Lung (tissue), 12 donors: ENCODE measurements around the gene ASB2. TPM values are rescaled to one million over a fixed set of nuclear protein-coding genes. Genes with fewer than 3 reads are reported as not detected.

ENCODE experiments used
- ATAC-seq: fragments of 200-7000 bp; cut with Tn5 transposase; one replicate; pipeline ENCODE4 v1.9.1; 2020; ENCODE audit warnings: moderate number of reproducible peaks; ENCODE audit not compliant: insufficient read depth, low FRiP score
- DNase-seq, 3 donors: peaks; one replicate each; pipeline ENCODE4 v3.0.0-alpha.2; 2013 to 2017
- H3K27ac ChIP-seq, 2 donors: one replicate each; pipeline ENCODE4 v1.5.1; 2013; ENCODE audit warnings: mild to moderate bottlenecking in 2 of 2, moderate library complexity in 2 of 2, control low read depth in 1 of 2, inconsistent platforms in 1 of 2, low read depth in 1 of 2, low read length in 1 of 2
- H3K27me3 ChIP-seq, 3 donors: one replicate each; pipeline ENCODE4 v1.5.1; 2013; ENCODE audit warnings: low read length in 2 of 3; ENCODE audit not compliant: control insufficient read depth in 3 of 3, insufficient read depth in 3 of 3
- H3K36me3 ChIP-seq, 4 donors: one replicate each; pipeline ENCODE4 v1.5.1; 2013; ENCODE audit warnings: low read length in 4 of 4, mild to moderate bottlenecking in 1 of 4, moderate library complexity in 1 of 4; ENCODE audit not compliant: control insufficient read depth in 4 of 4, insufficient read depth in 4 of 4
- H3K4me1 ChIP-seq, 5 donors: one replicate each; pipeline ENCODE4 v1.5.1; 2013; ENCODE audit warnings: low read length in 5 of 5, mild to moderate bottlenecking in 2 of 5, moderate library complexity in 1 of 5; ENCODE audit not compliant: control insufficient read depth in 5 of 5, insufficient read depth in 5 of 5
- H3K4me3 ChIP-seq: one replicate; pipeline ENCODE4 v1.5.1; 2013; ENCODE audit warnings: mild to moderate bottlenecking, control low read depth, moderate library complexity
- H3K9ac ChIP-seq, 2 donors: one replicate each; pipeline ENCODE4 v1.5.1; 2013; ENCODE audit warnings: low read length in 2 of 2, control low read depth in 1 of 2; ENCODE audit not compliant: insufficient read depth in 1 of 2
- H3K9me3 ChIP-seq, 4 donors: one replicate each; pipeline ENCODE4 v1.5.1; 2013; ENCODE audit warnings: low read length in 3 of 4, mild to moderate bottlenecking in 1 of 4, moderate library complexity in 1 of 4; ENCODE audit not compliant: control insufficient read depth in 4 of 4, insufficient read depth in 3 of 4
- CTCF ChIP-seq: IDR thresholded peaks from 2 replicates; pipeline ENCODE4 v1.5.1; 2012; ENCODE audit warnings: mild to moderate bottlenecking; ENCODE audit errors: control extremely low read depth, extremely low read depth
- WGBS, 2 donors: extraction: QIAGEN DNeasy Blood & Tissue Kit; methylation state at CpG; one replicate each; pipeline ENCODE4 v1.1.7; 2013; 5-methylcytosine and 5-hydroxymethylcytosine counted together
- polyA plus RNA-seq, 2 donors: library from polyadenylated mRNA; stranded (reverse); fragments of 200-250 nt; gene quantifications; one replicate each; pipeline ENCODE4 v1.2.1, GENCODE V29; 2013
- total RNA-seq, 2 donors: library from RNA; depleted of rRNA in 1 of 2; stranded (reverse); fragments of >200 nt in 1 of 2; gene quantifications; one replicate each; pipeline ENCODE4 v1.2.1, GENCODE V29; 2014 to 2021
- donor health status: control.
- donor health status: control.
- donor health status: Bipolar disorder and iron deficiency.
- donor health status: healthy.
- donor health status: DM: yes; HTN: yes; CAD: no.

The ASB2 gene
- total and polyA plus RNA-seq, 4 donors, result 1.8 to 3.7 (median 2.6) TPM

GRCh38 chr14:93965287-93965821 is 11.0 kb downstream of the ASB2 start:
- WGBS, 2 donors, result 71 to 89% methylated on average over 3 of the region's 3 CpGs
- ATAC-seq (peak; percentile 22), DNase-seq (no peak)
- Histone ChIP-seq H3K27ac (peak overlapping the region; percentile 32 to 67), H3K4me1 (peaks cover 0 to 15% (median 0%) of the 10 kb centered on the region in 5 donors), H3K27me3 (no peaks in the 10 kb centered on the region), H3K9me3 (no peaks in the 10 kb centered on the region), H3K4me3 (no peak overlapping the region), H3K36me3 (no peaks in the 10 kb centered on the region), H3K9ac (no peak overlapping the region)
- no peak for TF ChIP-seq CTCF

- 89 to 95% methylated on average over 3 of the region's 3 CpGs for WGBS, 2 donors
- DNase-seq, result no peak
- Histone ChIP-seq H3K9me3 (no peaks in the 10 kb centered on the region), H3K36me3 (no peaks in the 10 kb centered on the region), H3K27me3 (no peaks in the 10 kb centered on the region), H3K4me3 (no peak overlapping the region), H3K9ac (no peak overlapping the region), H3K27ac (peak overlapping the region in 1 of 2 donors; percentile 38), H3K4me1 (peaks cover 0 to 13% (median 0%) of the 10 kb centered on the region in 5 donors)
- no peak for TF ChIP-seq CTCF
- no peak for ATAC-seq
Observed at GRCh38 chr14:93964820-93965286, 11.5 kb downstream of the ASB2 start.

- H3K27ac ChIP-seq, result peak overlapping the region in 1 of 2 donors; percentile 58
- H3K36me3 ChIP-seq, result no peaks in the 10 kb centered on the region
- H3K4me3 ChIP-seq, result no peak overlapping the region
- H3K4me1 ChIP-seq, result peaks cover 0 to 19% (median 0%) of the 10 kb centered on the region in 5 donors
- H3K27me3 ChIP-seq, result no peaks in the 10 kb centered on the region
- TF ChIP-seq CTCF, result no peak
- H3K9ac ChIP-seq, result no peak overlapping the region
- WGBS, 2 donors, result 95 to 96% methylated on average over 10 of the region's 10 CpGs
- DNase-seq (no peak), ATAC-seq (no peak)
- H3K9me3 ChIP-seq, result no peaks in the 10 kb centered on the region
Observed at GRCh38 chr14:93964281-93964680, 12.1 kb downstream of the ASB2 start.

- ATAC-seq (no peak), DNase-seq (no peak)
- Histone ChIP-seq H3K4me3 (no peak overlapping the region), H3K36me3 (no peaks in the 10 kb centered on the region), H3K27me3 (no peaks in the 10 kb centered on the region), H3K4me1 (peaks cover 0 to 18% (median 0%) of the 10 kb centered on the region in 5 donors), H3K27ac (peak overlapping the region in 1 of 2 donors; percentile 54), H3K9ac (no peak overlapping the region), H3K9me3 (no peaks in the 10 kb centered on the region)
- no peak for TF ChIP-seq CTCF
- WGBS, 2 donors, result 80 to 83% methylated on average over 4 of the region's 4 CpGs
Observed at GRCh38 chr14:93963692-93964091, 12.7 kb downstream of the ASB2 start.
